GM23338 (cell line): ENCODE results near the gene LIMK2. TPM values are rescaled to one million over a fixed set of nuclear protein-coding genes. Genes with fewer than 3 reads are reported as not detected.

ENCODE experiments used
- CREB1 ChIP-seq: fragments of 250-450 bp; sonication (Bioruptor Pico); IDR thresholded peaks from 2 replicates; pipeline ENCODE4 v1.5.0; 2020; ENCODE audit warnings: low read depth, mild to moderate bottlenecking, moderate library complexity
- CTCF ChIP-seq, 2 experiments: fragments of 200-600 bp in 1 of 2; sonication (generic) in 1 of 2; conservative IDR thresholded peaks; 2 replicates each; pipeline versions ENCODE4 v1.5.1 to v1.6.1; 2016 to 2017; ENCODE audit warnings: antibody characterized with exemption in 2 of 2, low read depth in 2 of 2, mild to moderate bottlenecking in 2 of 2, moderate library complexity in 1 of 2
- EZH2 ChIP-seq: fragments of 200-600 bp; sonication (generic); IDR thresholded peaks from one replicate; pipeline ENCODE4 v1.8.0; 2017; ENCODE audit warnings: antibody characterized with exemption, mild to moderate bottlenecking, low read depth; ENCODE audit not compliant: unreplicated experiment
- EZH2phosphoT487 ChIP-seq: fragments of 200-600 bp; sonication (generic); IDR thresholded peaks from one replicate; pipeline ENCODE4 v1.8.1; 2018; ENCODE audit warnings: antibody characterized with exemption; ENCODE audit not compliant: unreplicated experiment
- NANOG ChIP-seq: IDR thresholded peaks from 2 replicates; pipeline ENCODE4 v1.6.1; 2016; ENCODE audit warnings: antibody characterized with exemption, borderline replicate concordance
- POLR2AphosphoS5 ChIP-seq: IDR thresholded peaks from 2 replicates; pipeline ENCODE4 v1.6.1; 2016; ENCODE audit warnings: antibody characterized with exemption, low read depth
- REST ChIP-seq: IDR thresholded peaks from one replicate; pipeline ENCODE4 v1.6.1; 2018; ENCODE audit warnings: antibody characterized with exemption; ENCODE audit not compliant: unreplicated experiment
- STAT1 ChIP-seq: IDR thresholded peaks from one replicate; pipeline ENCODE4 v1.6.1; 2016; ENCODE audit warnings: antibody characterized with exemption; ENCODE audit not compliant: unreplicated experiment
- ZNF114 ChIP-seq: fragments of 250-450 bp; sonication (Bioruptor Pico); IDR thresholded peaks from 2 replicates; pipeline ENCODE4 v1.5.0; 2020; ENCODE audit warnings: mild to moderate bottlenecking, moderate library complexity
- ZNF331 ChIP-seq: fragments of 250-450 bp; sonication (Bioruptor Pico); IDR thresholded peaks from 2 replicates; pipeline ENCODE4 v1.5.0; 2020; ENCODE audit warnings: low read depth, mild to moderate bottlenecking, moderate library complexity
- ZNF462 ChIP-seq: fragments of 250-450 bp; sonication (Bioruptor Pico); IDR thresholded peaks from 2 replicates; pipeline ENCODE4 v1.5.0; 2020; ENCODE audit warnings: mild to moderate bottlenecking, moderate library complexity
- polyA plus RNA-seq: library from polyadenylated mRNA; unstranded; fragments of >200 nt; fragmentation: Nextera tagmentation; extraction: Ambion mirVana; gene quantifications from 2 replicates; pipeline ENCODE4 v1.2.1, GENCODE V29; 2016
- total RNA-seq: library from RNA; depleted of rRNA; stranded (reverse); fragments of >200 nt; shearing (Covaris generic); gene quantifications from 2 replicates; pipeline ENCODE4 v1.2.3, GENCODE V29; 2014

The LIMK2 gene
- total and polyA plus RNA-seq, 2 experiments from 2014 or later, result 12.5 to 39.8 TPM

- TF ChIP-seq ZNF462, result no peak
- no peak for TF ChIP-seq ZNF114 (CRISPR knock-in tag)
- TF ChIP-seq EZH2phosphoT487, result no peak
- no peak for TF ChIP-seq CTCF (conservative IDR thresholded peaks at IDR 0.05; ENCODE audit: low read depth in 2 of 2)
- TF ChIP-seq NANOG, result no peak
- TF ChIP-seq ZNF331 (CRISPR knock-in tag), result no peak
- no peak for TF ChIP-seq CREB1 (CRISPR knock-in tag)
- no peak for TF ChIP-seq POLR2AphosphoS5
- TF ChIP-seq REST, result no peak
- TF ChIP-seq EZH2, result no peak
- no peak for TF ChIP-seq STAT1
Observed at GRCh38 chr22:31173386-31174145, 38.5 kb upstream of the LIMK2 start (continued).
